SK-N-SH (cell line): ENCODE data around the gene MRPL41. TPM values are rescaled to one million over a fixed set of nuclear protein-coding genes. Genes with fewer than 3 reads are reported as not detected.
"Not testable (repeated sequence)": the region's sequence is repeated elsewhere in the genome, so short reads cannot be mapped to it uniquely, and the experiment has no call there.

Experiments
- CTCF ChIA-PET: fragments of 300-600, 350-600 bp; formaldehyde crosslinking; extraction: SDS; loops from one replicate; lab custom pipeline; 2021; lab: Yijun Ruan, JAX
- POLR2A ChIA-PET: fragments of 350-600 bp; sonication (Branson Sonifier 250); formaldehyde crosslinking; extraction: SDS; loops from one replicate; lab custom pipeline; 2020; ENCODE audit warnings: antibody characterized with exemption, inconsistent platforms; lab: Yijun Ruan, JAX
- DNase-seq: peaks from one replicate; pipeline ENCODE4 v3.0.0; 2012
- H2AFZ ChIP-seq: fragments of 200-600 bp; sonication (generic); 2 replicates; pipeline ENCODE4 v1.8.1; 2016; ENCODE audit warnings: antibody characterized with exemption, mild to moderate bottlenecking, low read depth
- H3F3A ChIP-seq: fragments of 200-600 bp; sonication (generic); replicated peaks from 2 replicates; pipeline ENCODE3; 2016; ENCODE audit warnings: antibody characterized with exemption, mild to moderate bottlenecking; ENCODE audit not compliant: insufficient read depth
- H3K27ac ChIP-seq, 2 experiments: fragments of 200-500 bp in 1 of 2; fragments of 200-600 bp in 1 of 2; sonication (Bioruptor generic) in 1 of 2; sonication (generic), shearing (Covaris generic) in 1 of 2; 2 replicates each; pipeline versions ENCODE4 v1.5.1 to v1.6.1; 2014 to 2016; ENCODE audit warnings: low read depth in 2 of 2, inconsistent platforms in 1 of 2, low read length in 1 of 2, mild to moderate bottlenecking in 1 of 2, mixed read lengths in 1 of 2
- H3K27me3 ChIP-seq: fragments of 200-600 bp; sonication (generic), shearing (Covaris generic); 2 replicates; pipeline ENCODE4 v1.6.1; 2016; ENCODE audit warnings: mixed run types; ENCODE audit not compliant: insufficient read depth
- H3K36me3 ChIP-seq, 2 experiments: fragments of 200-500 bp in 1 of 2; fragments of 200-600 bp in 1 of 2; sonication (Bioruptor generic) in 1 of 2; sonication (generic) in 1 of 2; replicated peaks in 1 of 2; 2 replicates each; pipeline versions ENCODE3 to v1.5.1; 2014 to 2016; ENCODE audit warnings: low read length in 1 of 2, mild to moderate bottlenecking in 1 of 2; ENCODE audit not compliant: insufficient read depth in 2 of 2, control insufficient read depth in 1 of 2
- H3K4me1 ChIP-seq, 2 experiments: fragments of 200-500 bp in 1 of 2; fragments of 200-600 bp in 1 of 2; sonication (Bioruptor generic) in 1 of 2; sonication (generic), shearing (Covaris generic) in 1 of 2; 2 replicates each; pipeline versions ENCODE4 v1.5.1 to v1.6.1; 2014 to 2016; ENCODE audit warnings: low read depth in 1 of 2, low read length in 1 of 2, mixed run types in 1 of 2; ENCODE audit not compliant: insufficient read depth in 2 of 2, control insufficient read depth in 1 of 2
- H3K4me2 ChIP-seq: fragments of 200-600 bp; sonication (generic), shearing (Covaris generic); 2 replicates; pipeline ENCODE4 v1.6.1; 2017; ENCODE audit warnings: mixed run types
- H3K4me3 ChIP-seq, 2 experiments: fragments of 200-500 bp in 1 of 2; fragments of 200-600 bp in 1 of 2; sonication (Bioruptor generic) in 1 of 2; sonication (generic), shearing (Covaris generic) in 1 of 2; 2 replicates each; pipeline versions ENCODE4 v1.5.1 to v1.8.1; 2014 to 2016; ENCODE audit warnings: low read depth in 2 of 2, inconsistent platforms in 1 of 2, low read length in 1 of 2, mild to moderate bottlenecking in 1 of 2, mixed read lengths in 1 of 2, moderate library complexity in 1 of 2
- H3K79me2 ChIP-seq: fragments of 200-600 bp; sonication (generic); 2 replicates; pipeline ENCODE4 v1.8.1; 2017; ENCODE audit warnings: mild to moderate bottlenecking; ENCODE audit not compliant: insufficient read depth
- H3K9ac ChIP-seq: fragments of 200-600 bp; sonication (generic); 2 replicates; pipeline ENCODE4 v1.6.1; 2017; ENCODE audit warnings: mixed run types
- H3K9me2 ChIP-seq: fragments of 200-600 bp; sonication (generic); 2 replicates; pipeline ENCODE4 v1.6.1; 2017; ENCODE audit warnings: mixed run types
- H3K9me3 ChIP-seq: fragments of 200-600 bp; sonication (generic); 2 replicates; pipeline ENCODE4 v1.6.1; 2017; ENCODE audit warnings: mixed run types, mild to moderate bottlenecking, moderate library complexity
- H4K20me1 ChIP-seq: fragments of 200-600 bp; sonication (generic); 2 replicates; pipeline ENCODE4 v1.6.1; 2017; ENCODE audit warnings: mild to moderate bottlenecking, mixed run types; ENCODE audit not compliant: insufficient read depth
- CHD2 ChIP-seq: fragments of 150-350 bp; IDR thresholded peaks from 2 replicates; pipeline ENCODE4 v1.6.1; 2018; ENCODE audit warnings: low read length; ENCODE audit not compliant: partially characterized antibody
- CTCF ChIP-seq: fragments of 200-600 bp; sonication (generic); IDR thresholded peaks from 2 replicates; pipeline ENCODE4 v1.6.1; 2017; ENCODE audit warnings: antibody characterized with exemption, mild to moderate bottlenecking, moderate library complexity
- ELF1 ChIP-seq: IDR thresholded peaks from 2 replicates; pipeline ENCODE4 v1.4.0; 2012
- EZH2phosphoT487 ChIP-seq: fragments of 200-600 bp; sonication (generic); IDR thresholded peaks from 2 replicates; pipeline ENCODE4 v1.6.1; 2017; ENCODE audit warnings: low read depth, mixed run types, mild to moderate bottlenecking, antibody characterized with exemption, moderate library complexity, borderline replicate concordance
- FOSL2 ChIP-seq: IDR thresholded peaks from 2 replicates; pipeline ENCODE4 v1.4.0; 2012; ENCODE audit warnings: low read depth, mild to moderate bottlenecking, moderate library complexity, borderline replicate concordance
- FOXJ3 ChIP-seq: sonication (generic); formaldehyde crosslinking; IDR thresholded peaks from 2 replicates; pipeline ENCODE4 v1.5.1; 2020; ENCODE audit warnings: mild to moderate bottlenecking, missing genetic modification reagents
- FOXM1 ChIP-seq: IDR thresholded peaks from 2 replicates; pipeline ENCODE4 v1.4.0; 2012; ENCODE audit warnings: low read depth, mild to moderate bottlenecking
- IRF3 ChIP-seq: fragments of 150-350 bp; IDR thresholded peaks from 2 replicates; pipeline ENCODE4 v1.6.1; 2016; ENCODE audit warnings: mild to moderate bottlenecking, low read depth, low read length
- JUND ChIP-seq: IDR thresholded peaks from 2 replicates; pipeline ENCODE4 v1.4.0; 2012
- RFX5 ChIP-seq: IDR thresholded peaks from 2 replicates; pipeline ENCODE4 v1.6.1; 2012; ENCODE audit warnings: mild to moderate bottlenecking, improper control_type of control experiment, low read length
- RXRA ChIP-seq: IDR thresholded peaks from 2 replicates; pipeline ENCODE4 v1.4.0; 2012; ENCODE audit warnings: low read depth, mild to moderate bottlenecking, borderline replicate concordance
- TEAD4 ChIP-seq: IDR thresholded peaks from 2 replicates; pipeline ENCODE4 v1.4.0; 2012; ENCODE audit warnings: mild to moderate bottlenecking, borderline replicate concordance; ENCODE audit not compliant: insufficient read depth
- WGBS: methylation state at CpG from one replicate; pipeline ENCODE4 v1.1.6; 2017; ENCODE audit warnings: low lambda C conversion rate; 5-methylcytosine and 5-hydroxymethylcytosine counted together
- polyA plus RNA-seq, 3 experiments: library from polyadenylated mRNA; depleted of rRNA; stranded (reverse); fragments of >200 nt; gene quantifications; 2 replicates each; pipeline ENCODE4 v1.2.3, GENCODE V29; 2012

Gene MRPL41
- polyA plus RNA-seq, 1 of the 3 experiments (the other 2 are of a cell fraction): 58.9 TPM

GRCh38 chr9:137564817-137565411 is 13.2 kb downstream of the MRPL41 start:
- CTCF ChIA-PET: no interaction called here

GRCh38 chr9:137568445-137568844 is 16.8 kb downstream of the MRPL41 start:
- CTCF ChIA-PET, H3K4me3 ChIP-seq, H3K9ac ChIP-seq, POLR2A ChIA-PET, H3F3A ChIP-seq, H3K9me2 ChIP-seq, H2AFZ ChIP-seq, H3K4me2 ChIP-seq, DNase-seq, H3K27me3 ChIP-seq, H3K27ac ChIP-seq, H3K9me3 ChIP-seq, H4K20me1 ChIP-seq, H3K4me1 ChIP-seq: not testable (repeated sequence)
- Histone ChIP-seq H3K36me3 (peaks cover 16 to 32% of the 10 kb centered on the region in 2 experiments), H3K79me2 (peaks cover 11% of the 10 kb centered on the region)
- 77% methylated on average over 5 of the region's 5 CpGs for WGBS

More at GRCh38 chr9:137564817-137565411, 13.2 kb downstream of the MRPL41 start:
- Histone ChIP-seq H3K9me3 (no peaks in the 10 kb centered on the region), H3K4me1 (no peaks in the 10 kb centered on the region), H3K79me2 (peaks cover 4% of the 10 kb centered on the region; the same call in 1 of the 2 replicates), H3K27ac (no peak overlapping the region), H3K4me3 (no peak overlapping the region), H3F3A (no peaks in the 10 kb centered on the region), H2AFZ (no peak overlapping the region), H3K9me2 (no peaks in the 10 kb centered on the region), H3K36me3 (peaks cover 3 to 24% of the 10 kb centered on the region in 2 experiments), H3K27me3 (no peaks in the 10 kb centered on the region), H3K4me2 (no peak overlapping the region), H4K20me1 (no peaks in the 10 kb centered on the region), H3K9ac (no peak overlapping the region)
- POLR2A ChIA-PET: no interaction called here
- 96% methylated on average over 13 of the region's 18 CpGs for WGBS
- TF ChIP-seq FOXJ3 (no peak), JUND (no peak), CHD2 (no peak), RFX5 (no peak), TEAD4 (no peak), FOXM1 (no peak), FOSL2 (no peak), CTCF (no peak), EZH2phosphoT487 (no peak)
- no peak for DNase-seq

- Histone ChIP-seq H3K9ac (no peak overlapping the region), H3K27ac (no peak overlapping the region), H4K20me1 (no peaks in the 10 kb centered on the region), H3K9me2 (no peaks in the 10 kb centered on the region), H3K4me3 (no peak overlapping the region), H3K36me3 (peaks cover 16 to 27% of the 10 kb centered on the region in 2 experiments), H3K4me2 (no peak overlapping the region), H3F3A (no peaks in the 10 kb centered on the region), H3K27me3 (no peaks in the 10 kb centered on the region), H2AFZ (no peak overlapping the region), H3K4me1 (no peaks in the 10 kb centered on the region), H3K9me3 (no peaks in the 10 kb centered on the region), H3K79me2 (peaks cover 22% of the 10 kb centered on the region)
- WGBS: 96% methylated on average over 5 of the region's 5 CpGs
- DNase-seq: no peak
- TF ChIP-seq FOXJ3: no peak
- no peak for TF ChIP-seq RXRA
- TF ChIP-seq ELF1: no peak
- TF ChIP-seq IRF3: no peak
- CTCF ChIA-PET: interaction anchor here (1.0 kb wide), 1 partner anchor 9 kb away, joined by 4 read pairs; the partner anchor contains the start of gene DPH7
- POLR2A ChIA-PET: no interaction called here
Measured at GRCh38 chr9:137569609-137570203, 18.0 kb downstream of the MRPL41 start.
